Measurements from ENCODE around the gene PGC.

GRCh38 chr6:41724228-41724580, 23.0 kb downstream of the PGC start:
- TF ChIP-seq, protein P1, sequence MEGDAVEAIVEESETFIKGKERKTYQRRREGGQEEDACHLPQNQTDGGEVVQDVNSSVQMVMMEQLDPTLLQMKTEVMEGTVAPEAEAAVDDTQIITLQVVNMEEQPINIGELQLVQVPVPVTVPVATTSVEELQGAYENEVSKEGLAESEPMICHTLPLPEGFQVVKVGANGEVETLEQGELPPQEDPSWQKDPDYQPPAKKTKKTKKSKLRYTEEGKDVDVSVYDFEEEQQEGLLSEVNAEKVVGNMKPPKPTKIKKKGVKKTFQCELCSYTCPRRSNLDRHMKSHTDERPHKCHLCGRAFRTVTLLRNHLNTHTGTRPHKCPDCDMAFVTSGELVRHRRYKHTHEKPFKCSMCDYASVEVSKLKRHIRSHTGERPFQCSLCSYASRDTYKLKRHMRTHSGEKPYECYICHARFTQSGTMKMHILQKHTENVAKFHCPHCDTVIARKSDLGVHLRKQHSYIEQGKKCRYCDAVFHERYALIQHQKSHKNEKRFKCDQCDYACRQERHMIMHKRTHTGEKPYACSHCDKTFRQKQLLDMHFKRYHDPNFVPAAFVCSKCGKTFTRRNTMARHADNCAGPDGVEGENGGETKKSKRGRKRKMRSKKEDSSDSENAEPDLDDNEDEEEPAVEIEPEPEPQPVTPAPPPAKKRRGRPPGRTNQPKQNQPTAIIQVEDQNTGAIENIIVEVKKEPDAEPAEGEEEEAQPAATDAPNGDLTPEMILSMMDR (IDR thresholded peaks at IDR 0.05 in 8 of 11, conservative IDR thresholded peaks at IDR 0.05 in 3 of 11): no peak
- TF ChIP-seq POLR2A (IDR thresholded peaks at IDR 0.05): no peak
